ENCODE measurements around the gene PCGF1. TPM values are rescaled to one million over a fixed set of nuclear protein-coding genes. Genes with fewer than 3 reads are reported as not detected.

PCGF1 gene
- total and polyA plus RNA-seq, 2 of the 13 experiments (the other 11 are each of a cell fraction or from before 2014, with no cell fraction given): 20.4 to 22.6 TPM

GRCh38 chr2:74482801-74483674 lies 24.5 kb downstream of the PCGF1 start, which contains the start of the genes CCDC142 and TTC31 (continued):
- TF ChIP-seq THRA (CRISPR knock-in tag; IDR thresholded peaks at IDR 0.05; ENCODE audit: borderline replicate concordance): peak; percentile 77
- peak; percentile 76 for TF ChIP-seq RFXANK (CRISPR knock-in tag; IDR thresholded peaks at IDR 0.05)
- TF ChIP-seq YEATS4 (CRISPR knock-in tag; IDR thresholded peaks at IDR 0.05; ENCODE audit: borderline replicate concordance): peak; percentile 93
- no peak for TF ChIP-seq RNF219 (CRISPR knock-in tag; IDR thresholded peaks at IDR 0.05)
- TF ChIP-seq ELK4 (CRISPR knock-in tag; IDR thresholded peaks at IDR 0.05; ENCODE audit: borderline replicate concordance): no peak
- peak; percentile 25 for TF ChIP-seq KLF11 (CRISPR knock-in tag; IDR thresholded peaks at IDR 0.05)
- peak; percentile 11; the same call in 1 of the 2 replicates for TF ChIP-seq ZNF30 (CRISPR knock-in tag; IDR thresholded peaks at IDR 0.05)
- no peak for TF ChIP-seq NFE2 (CRISPR knock-in tag; IDR thresholded peaks at IDR 0.05)
- TF ChIP-seq ZNF790 (CRISPR knock-in tag; IDR thresholded peaks at IDR 0.05; ENCODE audit: borderline replicate concordance): no peak
- TF ChIP-seq SIN3A (IDR thresholded peaks at IDR 0.05; ENCODE audit: borderline replicate concordance, low read depth, low read length): peak; percentile 68; the same call in 1 of the 2 replicates
- TF ChIP-seq ZNF660 (CRISPR knock-in tag; IDR thresholded peaks at IDR 0.05; ENCODE audit: borderline replicate concordance, low read depth): 0 out of 2 replicates have a peak, but pooled peaks have one; percentile 44
- TF ChIP-seq BRCA1 (CRISPR knock-in tag; IDR thresholded peaks at IDR 0.05): peak; percentile 85; the same call in 1 of the 2 replicates
- TF ChIP-seq NBN (conservative IDR thresholded peaks at IDR 0.05): no peak
- TF ChIP-seq ZNF839 (CRISPR knock-in tag; IDR thresholded peaks at IDR 0.05; ENCODE audit: borderline replicate concordance): peak; percentile 96; the same call in 1 of the 2 replicates
- TF ChIP-seq RFX3 (CRISPR knock-in tag; IDR thresholded peaks at IDR 0.05): no peak
- TF ChIP-seq MAFG (CRISPR knock-in tag; IDR thresholded peaks at IDR 0.05): no peak
- peak; percentile 68; the same call in 1 of the 2 replicates for TF ChIP-seq HNF1A (IDR thresholded peaks at IDR 0.05; ENCODE audit: low read depth)
- peak; percentile 77; the same call in 1 of the 2 replicates for TF ChIP-seq HNF1A (CRISPR knock-in tag; IDR thresholded peaks at IDR 0.05; ENCODE audit: borderline replicate concordance)
- TF ChIP-seq KLF13 (CRISPR knock-in tag; IDR thresholded peaks at IDR 0.05): no peak
